C4-2B (cell line): ENCODE data around the gene SOHLH1.

ENCODE experiments used
- ZFX ChIP-seq: fragments of 450-650 bp; IDR thresholded peaks from 2 replicates; pipeline ENCODE4 v1.6.1; 2017
- TF ChIP-seq, protein P1 (sequence below): fragments of 450-650 bp; conservative IDR thresholded peaks from 2 replicates; pipeline ENCODE4 v1.5.1; 2017; ENCODE audit warnings: mild to moderate bottlenecking

DNA sequence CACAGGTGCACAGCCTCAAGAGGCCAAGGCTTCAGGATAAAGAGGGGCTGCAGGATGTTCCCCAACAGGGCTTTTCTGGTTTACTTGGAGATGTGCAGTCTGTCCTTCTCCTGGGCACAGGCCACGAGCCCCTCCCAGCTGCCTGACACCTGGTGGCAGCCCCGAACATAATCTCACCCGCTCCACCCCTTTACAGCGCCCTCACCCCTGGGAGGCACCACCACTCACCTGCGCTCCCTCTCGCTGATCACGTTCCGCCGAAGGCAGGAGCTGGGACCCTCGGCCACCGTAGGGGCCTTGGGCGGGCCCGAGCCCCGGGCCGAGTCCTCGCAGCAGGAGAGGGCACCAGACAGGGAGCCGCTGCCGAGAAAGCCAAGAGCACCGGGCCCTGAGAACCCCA, 514 bp downstream of the SOHLH1 start:
- TF ChIP-seq, protein P1, sequence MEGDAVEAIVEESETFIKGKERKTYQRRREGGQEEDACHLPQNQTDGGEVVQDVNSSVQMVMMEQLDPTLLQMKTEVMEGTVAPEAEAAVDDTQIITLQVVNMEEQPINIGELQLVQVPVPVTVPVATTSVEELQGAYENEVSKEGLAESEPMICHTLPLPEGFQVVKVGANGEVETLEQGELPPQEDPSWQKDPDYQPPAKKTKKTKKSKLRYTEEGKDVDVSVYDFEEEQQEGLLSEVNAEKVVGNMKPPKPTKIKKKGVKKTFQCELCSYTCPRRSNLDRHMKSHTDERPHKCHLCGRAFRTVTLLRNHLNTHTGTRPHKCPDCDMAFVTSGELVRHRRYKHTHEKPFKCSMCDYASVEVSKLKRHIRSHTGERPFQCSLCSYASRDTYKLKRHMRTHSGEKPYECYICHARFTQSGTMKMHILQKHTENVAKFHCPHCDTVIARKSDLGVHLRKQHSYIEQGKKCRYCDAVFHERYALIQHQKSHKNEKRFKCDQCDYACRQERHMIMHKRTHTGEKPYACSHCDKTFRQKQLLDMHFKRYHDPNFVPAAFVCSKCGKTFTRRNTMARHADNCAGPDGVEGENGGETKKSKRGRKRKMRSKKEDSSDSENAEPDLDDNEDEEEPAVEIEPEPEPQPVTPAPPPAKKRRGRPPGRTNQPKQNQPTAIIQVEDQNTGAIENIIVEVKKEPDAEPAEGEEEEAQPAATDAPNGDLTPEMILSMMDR = no peak
- no peak for TF ChIP-seq ZFX
